HCT116 (cell line): ENCODE results near the gene DNAJB8. TPM values are rescaled to one million over a fixed set of nuclear protein-coding genes. Genes with fewer than 3 reads are reported as not detected.

Experiments
- ATAC-seq: fragments of 200-7000 bp; cut with Tn5 transposase; 2 replicates; pipeline ENCODE4 v1.9.1; 2020; ENCODE audit warnings: mild to moderate bottlenecking, moderate library complexity
- BruUV-seq: library from RNA; stranded (reverse); fragments of 400-500 nt; replicated peaks from 2 replicates; lab custom pipeline; 2021; lab: Mats Ljungman, UMichigan
- CTCF ChIA-PET: fragments of 300-600 bp; sonication (Branson Sonifier 250); formaldehyde crosslinking; loops from one replicate; lab custom pipeline; 2021; ENCODE audit warnings: antibody characterized with exemption; lab: Charles Lee
- POLR2A ChIA-PET: fragments of 300-600, 350-600 bp; sonication (Branson Sonifier 250); formaldehyde crosslinking; loops from one replicate; lab custom pipeline; 2021; ENCODE audit warnings: antibody characterized with exemption; lab: Charles Lee
- RAD21 ChIA-PET, 2 experiments: fragments of 300-600 bp; sonication (Branson Sonifier 250); formaldehyde crosslinking; loops; one replicate each; lab custom pipeline; 2023; ENCODE audit warnings: low total read pairs in 2 of 2; ENCODE audit not compliant: uncharacterized antibody in 2 of 2, unreplicated experiment in 2 of 2, low non-redundant PET in 1 of 2; lab: Charles Lee
- DNase-seq: peaks from one replicate; pipeline ENCODE4 v3.0.0-alpha.2; 2010; ENCODE audit warnings: low read depth, low spot score
- H2AFZ ChIP-seq: fragments of 200-600 bp; shearing (Covaris generic), sonication (generic); 2 replicates; pipeline ENCODE4 v1.6.1; 2017; ENCODE audit warnings: low read depth, mixed run types, mixed read lengths, antibody characterized with exemption, low read length; ENCODE audit not compliant: poor library complexity, severe bottlenecking
- H3K27ac ChIP-seq: 2 replicates; pipeline ENCODE4 v1.5.1; 2012; ENCODE audit warnings: low read depth, low read length
- H3K27me3 ChIP-seq: fragments of 200-600 bp; sonication (generic); 2 replicates; pipeline ENCODE4 v1.6.1; 2016; ENCODE audit warnings: mixed run types, low read length, mixed read lengths; ENCODE audit not compliant: insufficient read depth
- H3K36me3 ChIP-seq, 2 experiments: fragments of 200-500 bp in 1 of 2; fragments of 200-600 bp in 1 of 2; sonication (Bioruptor generic) in 1 of 2; sonication (generic) in 1 of 2; 2 replicates each; pipeline versions ENCODE4 v1.5.1 to v1.6.1; 2014 to 2016; ENCODE audit warnings: low read length in 2 of 2, inconsistent platforms in 1 of 2, mixed read lengths in 1 of 2, mixed run types in 1 of 2; ENCODE audit not compliant: insufficient read depth in 2 of 2, control insufficient read depth in 1 of 2
- H3K4me1 ChIP-seq, 2 experiments: fragments of 200-600 bp in 1 of 2; sonication (generic) in 1 of 2; 2 replicates each; pipeline versions ENCODE4 v1.5.1 to v1.6.1; 2012 to 2017; ENCODE audit warnings: low read length in 2 of 2, inconsistent platforms in 1 of 2, mild to moderate bottlenecking in 1 of 2, mixed read lengths in 1 of 2, mixed run types in 1 of 2, moderate library complexity in 1 of 2; ENCODE audit not compliant: insufficient read depth in 2 of 2, control insufficient read depth in 1 of 2
- H3K4me2 ChIP-seq: fragments of 200-600 bp; sonication (generic); 2 replicates; pipeline ENCODE4 v1.6.1; 2017; ENCODE audit warnings: mixed run types, low read length, mixed read lengths
- H3K4me3 ChIP-seq, 2 experiments: fragments of 200-600 bp in 1 of 2; sonication (generic) in 1 of 2; replicated peaks in 1 of 2; 2 replicates each; pipeline ENCODE4 v1.5.1; 2011 to 2016; ENCODE audit warnings: low read length in 2 of 2, control low read depth in 1 of 2, low read depth in 1 of 2, mild to moderate bottlenecking in 1 of 2, mixed read lengths in 1 of 2, mixed run types in 1 of 2
- H3K79me2 ChIP-seq: fragments of 200-600 bp; sonication (generic); 2 replicates; pipeline ENCODE4 v1.6.1; 2017; ENCODE audit warnings: mild to moderate bottlenecking, mixed run types, low read length, moderate library complexity, mixed read lengths; ENCODE audit not compliant: insufficient read depth
- H3K9ac ChIP-seq: fragments of 200-600 bp; sonication (generic); 2 replicates; pipeline ENCODE4 v1.6.1; 2016; ENCODE audit warnings: low read length, mixed read lengths
- H3K9me2 ChIP-seq: fragments of 200-600 bp; sonication (generic), shearing (Covaris generic); 2 replicates; pipeline ENCODE4 v1.6.1; 2017; ENCODE audit warnings: mixed run types, mild to moderate bottlenecking, moderate library complexity; ENCODE audit not compliant: insufficient read depth
- H3K9me3 ChIP-seq, 2 experiments: fragments of 200-500 bp in 1 of 2; fragments of 200-600 bp in 1 of 2; sonication (Bioruptor generic) in 1 of 2; sonication (generic) in 1 of 2; 2 replicates each; pipeline ENCODE4 v1.6.1; 2014 to 2017; ENCODE audit warnings: low read length in 2 of 2, mixed read lengths in 2 of 2, inconsistent platforms in 1 of 2, low read depth in 1 of 2, mild to moderate bottlenecking in 1 of 2, mixed run types in 1 of 2, moderate library complexity in 1 of 2; ENCODE audit not compliant: control insufficient read depth in 1 of 2, insufficient read depth in 1 of 2
- H4K20me1 ChIP-seq: fragments of 200-600 bp; sonication (generic), shearing (Covaris generic); 2 replicates; pipeline ENCODE4 v1.6.1; 2017; ENCODE audit warnings: mixed run types, mild to moderate bottlenecking, moderate library complexity; ENCODE audit not compliant: insufficient read depth
- CBX3 ChIP-seq: IDR thresholded peaks from 2 replicates; pipeline ENCODE4 v1.6.1; 2012; ENCODE audit warnings: low read depth
- CEBPB ChIP-seq: IDR thresholded peaks from 2 replicates; pipeline ENCODE4 v1.6.1; 2012; ENCODE audit warnings: low read depth
- EGR1 ChIP-seq: IDR thresholded peaks from 2 replicates; pipeline ENCODE4 v1.6.1; 2012; ENCODE audit warnings: low read depth
- ELF1 ChIP-seq: IDR thresholded peaks from 2 replicates; pipeline ENCODE4 v1.6.1; 2012; ENCODE audit warnings: low read depth, borderline replicate concordance
- FOSL1 ChIP-seq: IDR thresholded peaks from 2 replicates; pipeline ENCODE4 v1.6.1; 2012; ENCODE audit warnings: low read depth
- POLR2A ChIP-seq: IDR thresholded peaks from 2 replicates; pipeline ENCODE4 v1.7.0; 2011; ENCODE audit warnings: borderline replicate concordance; ENCODE audit not compliant: insufficient read depth, insufficient read length; ENCODE audit errors: extremely low read depth
- POLR2AphosphoS5 ChIP-seq: IDR thresholded peaks from 2 replicates; pipeline ENCODE4 v1.6.1; 2011; ENCODE audit warnings: mild to moderate bottlenecking, low read depth, low read length, moderate library complexity
- SIN3A ChIP-seq: IDR thresholded peaks from 2 replicates; pipeline ENCODE4 v1.6.1; 2012; ENCODE audit warnings: low read depth
- SRF ChIP-seq: IDR thresholded peaks from 2 replicates; pipeline ENCODE4 v1.6.1; 2012; ENCODE audit warnings: low read depth
- TCF7L2 ChIP-seq: IDR thresholded peaks from 2 replicates; pipeline ENCODE4 v1.7.0; 2011; ENCODE audit warnings: borderline replicate concordance, inconsistent platforms; ENCODE audit not compliant: insufficient read depth, insufficient read length; ENCODE audit errors: extremely low read depth
- ZNF274 ChIP-seq: fragments of 200-500 bp; sonication (Bioruptor generic); IDR thresholded peaks from 2 replicates; pipeline ENCODE4 v1.6.1; 2014; ENCODE audit warnings: mild to moderate bottlenecking, low read depth, low read length, inconsistent platforms
- intact Hi-C: fragments of 100-400 bp; cut with micrococcal nuclease; formaldehyde crosslinking; loops from 2 replicates; pipeline ENCODE4 v1.10.0; 2022
- total RNA-seq: library from RNA; stranded (reverse); gene quantifications from one replicate; pipeline ENCODE4 v1.2.1, GENCODE V29; 2021; ENCODE audit not compliant: unreplicated experiment
- TF ChIP-seq, protein P1 (sequence below): IDR thresholded peaks from 2 replicates; pipeline ENCODE4 v1.6.1; 2012
- TF ChIP-seq, protein P2 (sequence below), 3 experiments: fragments of 200-600 bp in 1 of 3; sonication (generic) in 1 of 3; IDR thresholded peaks in 2 of 3; conservative IDR thresholded peaks in 1 of 3; 2 replicates each; pipeline ENCODE4 v1.5.1; 2012 to 2017; ENCODE audit warnings: low read depth in 2 of 3, low read length in 2 of 3, antibody characterized with exemption in 1 of 3, borderline replicate concordance in 1 of 3, control low read depth in 1 of 3, mild to moderate bottlenecking in 1 of 3, mixed read lengths in 1 of 3, mixed run types in 1 of 3, moderate library complexity in 1 of 3; ENCODE audit not compliant: insufficient read depth in 1 of 3
- TF ChIP-seq, protein P3 (sequence below): IDR thresholded peaks from 2 replicates; pipeline ENCODE4 v1.6.1; 2012
- TF ChIP-seq, protein P4 (sequence below): IDR thresholded peaks from 2 replicates; pipeline ENCODE4 v1.6.1; 2011; ENCODE audit warnings: mild to moderate bottlenecking, low read length, moderate library complexity; ENCODE audit not compliant: insufficient replicate concordance; ENCODE audit errors: extremely low read depth

The DNAJB8 gene
- total RNA-seq, 1 experiment from 2014 or later: not detected

DNA sequence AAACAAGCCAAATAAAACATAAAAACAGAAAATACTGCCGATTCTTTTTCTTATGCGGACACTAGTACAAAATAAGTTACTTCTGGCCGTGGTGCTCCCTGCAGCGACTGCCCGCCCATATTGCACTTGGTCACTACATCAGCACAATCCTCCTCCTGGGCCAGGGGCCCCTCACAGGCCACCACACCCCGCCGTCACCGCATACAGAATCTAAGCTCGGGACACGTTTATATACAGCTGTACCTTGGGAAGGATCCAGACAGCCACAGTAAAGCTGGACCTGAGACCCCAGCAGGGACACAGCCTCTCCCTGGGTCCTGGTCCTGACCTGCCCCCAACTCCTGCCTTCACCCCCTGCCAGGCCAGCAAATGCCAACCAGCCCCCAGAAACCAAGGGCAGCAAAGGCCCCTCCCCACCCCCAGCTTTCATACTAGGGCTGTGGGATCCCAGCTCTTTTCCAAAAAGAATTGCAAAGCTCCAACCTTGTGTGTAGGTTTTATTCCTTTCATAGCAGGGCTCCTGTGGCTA lies 12.9 kb upstream of the DNAJB8 start:
- ChIA-PET RAD21 (no interaction called here), CTCF (no interaction called here), POLR2A (no interaction called here)
- Histone ChIP-seq H3K4me2 (no peak overlapping the region), H3K27me3 (no peaks in the 10 kb centered on the region), H3K27ac (no peak overlapping the region), H3K9me3 (no peaks in the 10 kb centered on the region), H4K20me1 (no peaks in the 10 kb centered on the region), H3K4me1 (no peaks in the 10 kb centered on the region), H3K4me3 (no peak overlapping the region), H3K9ac (no peak overlapping the region), H3K36me3 (peaks cover 0 to 8% of the 10 kb centered on the region in 2 experiments; a peak in 1 of 4 replicates), H2AFZ (no peak overlapping the region), H3K9me2 (no peaks in the 10 kb centered on the region), H3K79me2 (no peaks in the 10 kb centered on the region)
- BruUV-seq: no TSS peak
- no peak for TF ChIP-seq POLR2AphosphoS5
- TF ChIP-seq TCF7L2: no peak
- TF ChIP-seq, protein P1, sequence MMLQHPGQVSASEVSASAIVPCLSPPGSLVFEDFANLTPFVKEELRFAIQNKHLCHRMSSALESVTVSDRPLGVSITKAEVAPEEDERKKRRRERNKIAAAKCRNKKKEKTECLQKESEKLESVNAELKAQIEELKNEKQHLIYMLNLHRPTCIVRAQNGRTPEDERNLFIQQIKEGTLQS: no peak
- TF ChIP-seq CEBPB: no peak
- TF ChIP-seq CBX3: no peak
- TF ChIP-seq FOSL1: no peak
- TF ChIP-seq EGR1: no peak
- no peak for TF ChIP-seq SRF
- DNase-seq (no peak), ATAC-seq (no peak)
- intact Hi-C loops: no loop called here

DNA sequence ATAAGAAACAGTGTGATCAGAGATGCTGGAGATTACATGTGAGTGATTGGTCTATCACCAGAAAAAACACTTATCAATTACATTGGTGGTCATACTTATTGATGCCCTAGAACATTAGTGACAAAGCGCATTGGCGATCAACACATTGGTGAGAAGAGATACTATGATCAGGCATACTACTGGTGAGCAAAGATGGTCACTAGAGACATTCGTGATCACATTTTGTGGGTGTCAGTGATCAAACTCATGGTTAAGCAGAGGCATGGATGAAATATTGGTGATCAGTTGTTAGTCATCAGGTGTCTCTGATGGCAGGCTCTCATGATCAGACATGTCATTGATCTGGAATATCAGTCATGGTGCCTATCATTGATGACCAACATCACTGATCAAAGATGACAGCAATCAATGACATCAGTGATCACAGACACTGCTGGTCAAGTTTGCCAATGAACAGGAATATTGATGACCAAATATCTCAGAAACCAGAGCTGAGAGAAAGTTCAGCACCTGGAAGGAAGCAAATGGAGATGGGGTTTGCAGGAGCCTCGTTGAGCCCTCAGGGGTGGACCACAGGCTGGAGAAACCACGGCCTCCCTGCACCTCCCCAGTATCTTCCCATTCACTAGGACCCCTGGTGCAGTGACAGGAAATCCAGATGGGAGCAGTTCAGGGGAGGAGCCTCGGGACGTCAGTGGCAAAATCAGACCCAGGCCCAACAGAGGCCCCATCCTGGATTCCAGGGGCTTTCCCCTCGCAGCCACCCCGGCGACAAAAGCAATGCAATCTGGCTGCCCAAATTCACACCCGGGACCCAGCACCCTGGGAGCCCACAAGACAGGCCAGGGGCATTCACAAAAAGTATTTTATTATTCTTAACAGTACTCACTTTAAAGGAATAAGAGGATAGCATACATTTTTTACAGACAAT lies 12.2 kb upstream of the DNAJB8 start:
- DNase-seq (no peak), ATAC-seq (no peak)
- Histone ChIP-seq H3K79me2 (no peaks in the 10 kb centered on the region), H3K4me1 (no peaks in the 10 kb centered on the region), H3K27me3 (no peaks in the 10 kb centered on the region; the same call in 1 of the 2 replicates), H3K27ac (no peak overlapping the region), H3K9ac (no peak overlapping the region), H3K4me3 (no peak overlapping the region), H2AFZ (no peak overlapping the region), H3K9me2 (no peaks in the 10 kb centered on the region), H3K4me2 (no peak overlapping the region), H3K36me3 (peaks cover 0 to 8% of the 10 kb centered on the region in 2 experiments; a peak in 1 of 4 replicates), H3K9me3 (no peaks in the 10 kb centered on the region), H4K20me1 (no peaks in the 10 kb centered on the region)
- CTCF ChIA-PET: no interaction called here
- RAD21 ChIA-PET: no interaction called here
- POLR2A ChIA-PET: no interaction called here
- intact Hi-C loops: no loop called here
- TF ChIP-seq ELF1 (no peak), ZNF274 (no peak), SIN3A (no peak), POLR2A (no peak), CEBPB (no peak), SRF (no peak), FOSL1 (no peak)
- TF ChIP-seq, protein P2, sequence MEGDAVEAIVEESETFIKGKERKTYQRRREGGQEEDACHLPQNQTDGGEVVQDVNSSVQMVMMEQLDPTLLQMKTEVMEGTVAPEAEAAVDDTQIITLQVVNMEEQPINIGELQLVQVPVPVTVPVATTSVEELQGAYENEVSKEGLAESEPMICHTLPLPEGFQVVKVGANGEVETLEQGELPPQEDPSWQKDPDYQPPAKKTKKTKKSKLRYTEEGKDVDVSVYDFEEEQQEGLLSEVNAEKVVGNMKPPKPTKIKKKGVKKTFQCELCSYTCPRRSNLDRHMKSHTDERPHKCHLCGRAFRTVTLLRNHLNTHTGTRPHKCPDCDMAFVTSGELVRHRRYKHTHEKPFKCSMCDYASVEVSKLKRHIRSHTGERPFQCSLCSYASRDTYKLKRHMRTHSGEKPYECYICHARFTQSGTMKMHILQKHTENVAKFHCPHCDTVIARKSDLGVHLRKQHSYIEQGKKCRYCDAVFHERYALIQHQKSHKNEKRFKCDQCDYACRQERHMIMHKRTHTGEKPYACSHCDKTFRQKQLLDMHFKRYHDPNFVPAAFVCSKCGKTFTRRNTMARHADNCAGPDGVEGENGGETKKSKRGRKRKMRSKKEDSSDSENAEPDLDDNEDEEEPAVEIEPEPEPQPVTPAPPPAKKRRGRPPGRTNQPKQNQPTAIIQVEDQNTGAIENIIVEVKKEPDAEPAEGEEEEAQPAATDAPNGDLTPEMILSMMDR (IDR thresholded peaks at IDR 0.05 in 2 of 3, conservative IDR thresholded peaks at IDR 0.05 in 1 of 3; ENCODE audit: borderline replicate concordance in 1 of 3, insufficient read depth in 1 of 3, low read depth in 2 of 3, low read length in 2 of 3): no peak
- TF ChIP-seq, protein P3, sequence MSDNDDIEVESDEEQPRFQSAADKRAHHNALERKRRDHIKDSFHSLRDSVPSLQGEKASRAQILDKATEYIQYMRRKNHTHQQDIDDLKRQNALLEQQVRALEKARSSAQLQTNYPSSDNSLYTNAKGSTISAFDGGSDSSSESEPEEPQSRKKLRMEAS: no peak
- TF ChIP-seq, protein P4, sequence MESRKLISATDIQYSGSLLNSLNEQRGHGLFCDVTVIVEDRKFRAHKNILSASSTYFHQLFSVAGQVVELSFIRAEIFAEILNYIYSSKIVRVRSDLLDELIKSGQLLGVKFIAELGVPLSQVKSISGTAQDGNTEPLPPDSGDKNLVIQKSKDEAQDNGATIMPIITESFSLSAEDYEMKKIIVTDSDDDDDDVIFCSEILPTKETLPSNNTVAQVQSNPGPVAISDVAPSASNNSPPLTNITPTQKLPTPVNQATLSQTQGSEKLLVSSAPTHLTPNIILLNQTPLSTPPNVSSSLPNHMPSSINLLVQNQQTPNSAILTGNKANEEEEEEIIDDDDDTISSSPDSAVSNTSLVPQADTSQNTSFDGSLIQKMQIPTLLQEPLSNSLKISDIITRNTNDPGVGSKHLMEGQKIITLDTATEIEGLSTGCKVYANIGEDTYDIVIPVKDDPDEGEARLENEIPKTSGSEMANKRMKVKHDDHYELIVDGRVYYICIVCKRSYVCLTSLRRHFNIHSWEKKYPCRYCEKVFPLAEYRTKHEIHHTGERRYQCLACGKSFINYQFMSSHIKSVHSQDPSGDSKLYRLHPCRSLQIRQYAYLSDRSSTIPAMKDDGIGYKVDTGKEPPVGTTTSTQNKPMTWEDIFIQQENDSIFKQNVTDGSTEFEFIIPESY: no peak
- no TSS peak for BruUV-seq
